PFSK-1 (cell line): Measurements from ENCODE around the gene TOR1AIP2.

ENCODE experiments used
- FOXP2 ChIP-seq: optimal IDR thresholded peaks from 2 replicates; pipeline ENCODE3; 2011; ENCODE audit warnings: borderline replicate concordance, control low read depth, inconsistent platforms; ENCODE audit not compliant: insufficient read depth; ENCODE audit errors: extremely low read length, extremely low read depth
- POLR2AphosphoS5 ChIP-seq: IDR thresholded peaks from 2 replicates; pipeline ENCODE4 v1.6.1; 2012; ENCODE audit warnings: low read depth, mild to moderate bottlenecking, control low read depth, low read length, moderate library complexity
- SIN3A ChIP-seq: IDR thresholded peaks from 2 replicates; pipeline ENCODE4 v1.6.1; 2012; ENCODE audit warnings: mild to moderate bottlenecking, low read length, moderate library complexity, borderline replicate concordance; ENCODE audit not compliant: insufficient read depth
- TAF1 ChIP-seq: IDR thresholded peaks from 2 replicates; pipeline ENCODE4 v1.6.1; 2012; ENCODE audit warnings: low read length, control low read depth, borderline replicate concordance; ENCODE audit not compliant: insufficient read depth
- TF ChIP-seq, protein P1 (sequence below), 2 experiments: IDR thresholded peaks; 2 replicates each; pipeline versions ENCODE4 v1.6.1 to v1.8.0; 2011 to 2012; ENCODE audit warnings: low read depth in 2 of 2, low read length in 2 of 2, control low read depth in 1 of 2, inconsistent platforms in 1 of 2, mild to moderate bottlenecking in 1 of 2, moderate library complexity in 1 of 2; ENCODE audit not compliant: insufficient read depth in 1 of 2

TOR1AIP2 gene

DNA sequence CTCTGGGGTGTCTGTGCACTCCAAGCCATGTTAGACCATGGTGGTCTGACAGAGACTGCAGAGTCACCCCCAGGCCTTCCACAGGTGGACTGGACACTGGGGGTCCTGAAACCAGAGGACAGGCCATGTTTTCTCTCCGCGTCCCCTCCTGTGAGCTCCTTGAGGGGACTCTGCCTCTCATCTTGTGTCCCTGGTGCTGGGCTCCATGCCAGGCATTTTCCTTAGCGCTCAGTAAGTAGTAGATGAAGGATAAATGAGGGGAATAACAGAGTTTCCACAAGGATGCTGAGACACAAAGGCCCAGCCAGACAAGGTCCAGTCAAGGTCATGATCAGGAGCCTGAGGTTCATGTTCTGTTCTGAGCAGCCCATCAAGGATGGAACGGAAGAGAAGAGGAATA, 77.1 kb downstream of the TOR1AIP2 start:
- TF ChIP-seq SIN3A, result no peak
- no peak for TF ChIP-seq FOXP2
- no peak for TF ChIP-seq POLR2AphosphoS5
- TF ChIP-seq TAF1, result no peak
- TF ChIP-seq, protein P1, sequence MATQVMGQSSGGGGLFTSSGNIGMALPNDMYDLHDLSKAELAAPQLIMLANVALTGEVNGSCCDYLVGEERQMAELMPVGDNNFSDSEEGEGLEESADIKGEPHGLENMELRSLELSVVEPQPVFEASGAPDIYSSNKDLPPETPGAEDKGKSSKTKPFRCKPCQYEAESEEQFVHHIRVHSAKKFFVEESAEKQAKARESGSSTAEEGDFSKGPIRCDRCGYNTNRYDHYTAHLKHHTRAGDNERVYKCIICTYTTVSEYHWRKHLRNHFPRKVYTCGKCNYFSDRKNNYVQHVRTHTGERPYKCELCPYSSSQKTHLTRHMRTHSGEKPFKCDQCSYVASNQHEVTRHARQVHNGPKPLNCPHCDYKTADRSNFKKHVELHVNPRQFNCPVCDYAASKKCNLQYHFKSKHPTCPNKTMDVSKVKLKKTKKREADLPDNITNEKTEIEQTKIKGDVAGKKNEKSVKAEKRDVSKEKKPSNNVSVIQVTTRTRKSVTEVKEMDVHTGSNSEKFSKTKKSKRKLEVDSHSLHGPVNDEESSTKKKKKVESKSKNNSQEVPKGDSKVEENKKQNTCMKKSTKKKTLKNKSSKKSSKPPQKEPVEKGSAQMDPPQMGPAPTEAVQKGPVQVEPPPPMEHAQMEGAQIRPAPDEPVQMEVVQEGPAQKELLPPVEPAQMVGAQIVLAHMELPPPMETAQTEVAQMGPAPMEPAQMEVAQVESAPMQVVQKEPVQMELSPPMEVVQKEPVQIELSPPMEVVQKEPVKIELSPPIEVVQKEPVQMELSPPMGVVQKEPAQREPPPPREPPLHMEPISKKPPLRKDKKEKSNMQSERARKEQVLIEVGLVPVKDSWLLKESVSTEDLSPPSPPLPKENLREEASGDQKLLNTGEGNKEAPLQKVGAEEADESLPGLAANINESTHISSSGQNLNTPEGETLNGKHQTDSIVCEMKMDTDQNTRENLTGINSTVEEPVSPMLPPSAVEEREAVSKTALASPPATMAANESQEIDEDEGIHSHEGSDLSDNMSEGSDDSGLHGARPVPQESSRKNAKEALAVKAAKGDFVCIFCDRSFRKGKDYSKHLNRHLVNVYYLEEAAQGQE (IDR thresholded peaks at IDR 0.05; ENCODE audit: insufficient read depth in 1 of 2, low read depth in 2 of 2, low read length in 2 of 2), result no peak

DNA sequence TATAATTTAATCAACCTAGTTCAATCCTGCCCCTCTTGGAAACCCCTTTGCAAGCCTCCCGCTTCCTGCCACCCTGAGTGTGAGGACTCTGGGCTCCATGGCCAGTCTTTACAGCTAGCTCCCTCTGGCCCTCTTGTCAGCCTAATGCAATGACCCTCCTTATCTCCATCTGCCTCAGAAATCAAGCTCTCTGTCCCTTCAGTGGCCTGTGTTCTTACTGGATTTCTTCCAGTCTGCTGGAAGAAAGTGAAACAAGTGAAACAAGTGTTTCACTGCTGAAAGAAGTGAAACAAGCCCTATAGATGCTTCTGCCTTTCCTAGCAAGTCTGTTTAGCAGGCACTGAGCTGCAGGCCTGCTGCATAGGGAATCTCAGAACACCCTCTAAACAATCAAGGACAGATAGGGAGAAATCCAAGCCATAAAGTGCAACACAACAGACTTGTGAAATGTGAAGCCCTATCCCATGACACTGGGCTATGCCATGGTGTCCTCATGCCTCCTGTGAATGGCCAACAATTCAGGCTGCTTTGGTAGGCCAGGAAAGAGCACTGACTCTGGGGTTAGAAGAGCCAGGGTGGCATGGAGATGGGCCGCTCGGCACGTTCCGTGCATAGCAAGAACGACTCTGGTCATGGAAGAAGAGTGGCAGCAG, 78.6 kb downstream of the TOR1AIP2 start:
- TF ChIP-seq TAF1, result no peak
- no peak for TF ChIP-seq POLR2AphosphoS5
- TF ChIP-seq SIN3A, result no peak
- TF ChIP-seq, protein P1 (IDR thresholded peaks at IDR 0.05; ENCODE audit: insufficient read depth in 1 of 2, low read depth in 2 of 2, low read length in 2 of 2), result no peak
- TF ChIP-seq FOXP2, result no peak

DNA sequence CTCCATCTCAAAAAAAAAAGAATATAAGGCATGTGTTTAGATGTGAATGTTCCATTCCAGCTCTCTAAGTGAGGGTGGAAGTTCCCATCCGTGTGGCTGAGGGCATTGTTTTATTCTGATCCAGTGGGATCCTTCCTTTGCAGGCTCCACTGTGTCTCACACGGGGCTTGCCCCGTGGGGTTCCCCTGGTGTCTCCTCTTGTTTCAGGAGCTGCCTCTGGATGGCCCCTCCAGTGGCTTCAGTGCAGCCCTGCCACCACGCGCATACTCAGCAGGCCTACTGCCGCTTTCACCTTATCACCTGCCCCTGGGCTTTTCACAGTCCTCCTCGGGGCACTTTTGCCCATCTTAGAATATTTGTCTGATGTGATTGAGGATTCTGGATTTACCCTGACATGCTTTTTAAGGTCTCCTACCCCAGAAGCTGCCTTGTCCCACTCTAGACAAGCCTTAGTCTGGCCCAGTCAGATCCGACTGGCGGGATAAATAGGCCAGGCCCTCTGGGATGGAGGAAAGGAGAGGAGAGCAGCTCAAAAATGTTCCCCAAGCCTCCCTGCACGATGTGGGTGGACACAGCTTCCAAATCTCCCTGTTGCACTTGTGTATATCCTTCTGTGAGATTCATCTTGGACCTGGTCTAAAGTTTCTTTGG, 79.3 kb downstream of the TOR1AIP2 start:
- TF ChIP-seq TAF1, result no peak
- no peak for TF ChIP-seq POLR2AphosphoS5
- TF ChIP-seq, protein P1 (IDR thresholded peaks at IDR 0.05; ENCODE audit: insufficient read depth in 1 of 2, low read depth in 2 of 2, low read length in 2 of 2), result no peak
- TF ChIP-seq SIN3A, result no peak
- TF ChIP-seq FOXP2, result no peak

DNA sequence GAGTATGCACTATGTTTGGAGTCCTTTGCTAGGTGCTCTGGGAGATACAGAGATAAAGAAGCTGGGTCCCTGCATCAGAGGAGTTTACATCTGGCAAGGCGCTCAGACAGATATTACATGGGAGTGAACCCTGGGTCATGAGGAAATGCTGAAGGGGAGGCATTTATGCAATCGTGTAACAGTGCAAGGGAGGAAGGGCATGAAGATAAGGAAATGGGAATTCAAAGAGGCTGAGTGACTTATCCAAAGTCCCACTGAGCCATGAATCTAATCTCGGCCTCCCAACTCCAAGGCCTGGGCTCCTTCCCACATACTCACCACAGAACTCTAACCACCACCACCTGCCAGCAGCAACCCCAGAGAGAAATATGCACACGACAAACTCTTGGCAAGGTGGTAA, 82.9 kb downstream of the TOR1AIP2 start:
- TF ChIP-seq SIN3A (no peak), POLR2AphosphoS5 (no peak), FOXP2 (no peak)
- TF ChIP-seq, protein P1 (IDR thresholded peaks at IDR 0.05; ENCODE audit: insufficient read depth in 1 of 2, low read depth in 2 of 2, low read length in 2 of 2), result peak in 1 of 2 experiments; percentile 42; a peak in 1 of 4 replicates
